ENCODE measurements around the gene SSB. TPM values are rescaled to one million over a fixed set of nuclear protein-coding genes. Genes with fewer than 3 reads are reported as not detected.

SSB gene
- total RNA-seq, 1 experiment from 2014 or later: 256 TPM

DNA sequence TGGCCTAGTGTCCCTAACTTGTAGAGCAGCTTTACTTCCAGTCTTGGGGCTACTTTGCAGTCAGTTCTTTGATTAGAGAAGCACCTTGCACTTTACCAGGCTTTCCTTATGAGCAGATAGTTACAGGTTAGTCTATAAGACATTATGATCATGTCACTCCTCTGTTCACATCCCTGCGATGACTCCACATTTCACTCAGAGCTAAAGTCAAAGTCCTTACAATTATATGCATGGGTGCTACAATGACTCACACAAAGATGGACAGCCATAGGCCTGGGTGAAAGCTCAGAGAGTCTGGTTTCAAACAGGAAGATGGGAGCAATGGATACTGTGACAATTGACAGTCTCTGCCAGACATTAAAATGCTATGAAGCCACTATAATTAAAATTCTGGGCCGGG is 27.1 kb upstream of the SSB start:
- no peak for DNase-seq
- H3K27ac ChIP-seq: no peak overlapping the region
- no peak overlapping the region for H3K4me3 ChIP-seq
- H3K36me3 ChIP-seq: no peaks in the 10 kb centered on the region; the same call in 1 of the 2 replicates
- no peaks in the 10 kb centered on the region for H3K4me1 ChIP-seq
- H3K9me3 ChIP-seq (replicated peaks): no peaks in the 10 kb centered on the region
- H3K27me3 ChIP-seq: no peaks in the 10 kb centered on the region

DNA sequence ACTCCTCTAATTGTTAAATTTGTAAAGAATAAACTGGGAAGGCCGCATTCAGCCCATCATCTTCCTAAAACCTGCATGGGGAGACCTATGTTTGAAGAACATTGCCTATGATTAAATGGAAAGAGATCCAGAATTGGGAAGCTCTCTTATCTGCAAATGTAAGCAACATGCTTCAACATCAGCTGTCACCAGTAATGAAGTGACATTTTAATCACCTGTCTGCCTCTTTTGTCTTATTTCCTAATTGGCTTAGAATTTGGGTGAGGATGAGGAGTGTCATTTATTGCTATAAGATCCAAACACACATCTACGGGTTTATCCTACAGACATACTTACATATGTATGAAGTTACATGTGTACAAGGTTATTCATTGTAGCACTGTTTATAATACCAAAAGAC is 26.0 kb upstream of the SSB start:
- DNase-seq: no peak
- no peaks in the 10 kb centered on the region for H3K9me3 ChIP-seq (replicated peaks)
- H3K36me3 ChIP-seq: no peaks in the 10 kb centered on the region; the same call in 1 of the 2 replicates
- H3K27ac ChIP-seq: no peak overlapping the region
- H3K4me3 ChIP-seq: no peak overlapping the region
- H3K27me3 ChIP-seq: no peaks in the 10 kb centered on the region
- H3K4me1 ChIP-seq: no peaks in the 10 kb centered on the region

DNA sequence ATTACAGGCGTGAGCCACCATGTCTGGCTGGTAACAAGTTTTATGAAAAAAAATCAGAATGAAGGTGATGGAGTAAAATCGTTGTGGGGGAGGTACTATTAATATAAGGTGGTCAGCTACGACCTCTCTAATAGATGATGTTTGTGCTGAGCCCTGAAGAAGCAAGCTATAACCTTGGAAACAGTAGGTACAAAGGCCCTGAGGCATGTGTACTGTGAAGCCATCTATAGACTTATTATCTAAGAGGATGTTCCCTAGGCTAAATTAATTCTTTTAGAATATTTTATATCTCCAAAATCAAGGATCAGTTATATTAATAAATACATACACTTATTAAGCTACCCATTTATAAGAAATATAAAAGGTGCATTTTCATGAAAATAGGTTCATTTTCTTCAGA is 23.3 kb upstream of the SSB start:
- H3K9me3 ChIP-seq (replicated peaks): no peaks in the 10 kb centered on the region
- H3K36me3 ChIP-seq: no peaks in the 10 kb centered on the region
- no peaks in the 10 kb centered on the region for H3K27me3 ChIP-seq
- no peak overlapping the region for H3K4me3 ChIP-seq
- H3K27ac ChIP-seq: no peak overlapping the region
- DNase-seq: no peak
- no peaks in the 10 kb centered on the region for H3K4me1 ChIP-seq

DNA sequence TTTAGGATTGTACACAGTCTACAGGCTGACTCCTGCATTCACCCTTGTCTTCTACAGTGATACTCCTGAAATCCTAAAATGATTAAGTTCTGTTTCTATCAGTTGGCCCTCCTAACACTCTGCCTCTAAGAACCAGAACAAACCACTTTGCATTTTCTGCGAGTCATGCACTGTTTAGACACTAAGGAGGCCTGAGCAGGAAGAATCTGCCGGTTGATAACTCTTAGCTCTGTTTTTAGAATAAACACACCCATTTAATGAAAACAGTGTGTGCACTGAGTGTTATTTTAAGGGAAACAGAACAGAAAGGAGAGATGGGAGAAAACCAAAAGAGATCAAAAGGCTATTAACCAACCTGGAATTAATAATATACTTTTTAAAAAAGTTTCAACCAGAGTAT is 22.9 kb upstream of the SSB start:
- H3K27me3 ChIP-seq: no peaks in the 10 kb centered on the region
- H3K4me1 ChIP-seq: no peaks in the 10 kb centered on the region
- H3K4me3 ChIP-seq: no peak overlapping the region
- DNase-seq: no peak
- no peaks in the 10 kb centered on the region for H3K36me3 ChIP-seq
- no peaks in the 10 kb centered on the region for H3K9me3 ChIP-seq (replicated peaks)
- no peak overlapping the region for H3K27ac ChIP-seq

DNA sequence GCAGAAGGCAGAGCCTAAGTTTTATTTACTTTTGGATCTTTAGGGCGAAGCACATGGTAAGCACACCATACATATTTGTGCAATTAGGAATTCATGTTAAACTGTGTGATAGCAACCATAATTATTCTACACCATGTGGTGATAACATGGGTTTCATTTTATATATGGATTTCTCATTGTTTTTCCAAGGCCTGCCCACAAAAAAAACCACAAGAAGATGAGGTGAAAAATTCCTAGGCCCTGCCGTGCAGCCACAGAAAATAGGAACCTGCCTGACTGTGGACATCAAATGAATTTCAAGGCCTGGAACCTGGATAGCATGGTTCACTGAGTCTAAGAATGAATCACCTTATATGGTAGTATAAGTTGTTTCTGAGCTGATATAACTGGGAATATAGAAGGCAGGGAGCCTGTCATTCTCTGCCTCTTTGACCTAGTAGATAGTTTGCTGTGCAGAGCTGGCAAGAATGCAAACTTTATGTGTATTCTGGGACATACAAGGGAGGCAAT is 22.4 kb upstream of the SSB start:
- Histone ChIP-seq H3K4me3 (no peak overlapping the region), H3K4me1 (no peaks in the 10 kb centered on the region), H3K36me3 (no peaks in the 10 kb centered on the region), H3K9me3 (replicated peaks) (no peaks in the 10 kb centered on the region), H3K27ac (no peak overlapping the region), H3K27me3 (no peaks in the 10 kb centered on the region)
- no peak for DNase-seq

DNA sequence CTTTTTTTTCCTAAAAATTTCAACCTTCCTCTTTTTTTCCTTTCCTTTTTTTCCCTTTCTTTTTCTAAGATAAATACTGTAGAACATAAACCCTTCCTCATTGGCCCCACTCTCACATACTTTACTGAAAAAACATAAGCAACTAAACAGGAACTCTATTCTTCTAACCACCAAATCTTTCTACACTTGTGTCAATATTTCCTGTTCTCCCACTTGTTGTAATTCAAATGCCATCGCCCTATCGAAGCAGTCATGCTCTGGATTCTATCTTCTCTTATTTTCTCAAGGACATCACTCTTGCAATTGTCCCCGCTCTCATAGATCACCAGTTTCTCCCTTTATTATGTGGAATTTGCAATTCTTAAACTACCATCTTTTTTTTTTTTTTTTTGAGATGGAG is 20.2 kb upstream of the SSB start:
- no peak overlapping the region for H3K4me3 ChIP-seq
- H3K27me3 ChIP-seq: no peaks in the 10 kb centered on the region
- DNase-seq: no peak
- no peaks in the 10 kb centered on the region for H3K9me3 ChIP-seq (replicated peaks)
- H3K36me3 ChIP-seq: no peaks in the 10 kb centered on the region
- H3K27ac ChIP-seq: no peak overlapping the region
- no peaks in the 10 kb centered on the region for H3K4me1 ChIP-seq

DNA sequence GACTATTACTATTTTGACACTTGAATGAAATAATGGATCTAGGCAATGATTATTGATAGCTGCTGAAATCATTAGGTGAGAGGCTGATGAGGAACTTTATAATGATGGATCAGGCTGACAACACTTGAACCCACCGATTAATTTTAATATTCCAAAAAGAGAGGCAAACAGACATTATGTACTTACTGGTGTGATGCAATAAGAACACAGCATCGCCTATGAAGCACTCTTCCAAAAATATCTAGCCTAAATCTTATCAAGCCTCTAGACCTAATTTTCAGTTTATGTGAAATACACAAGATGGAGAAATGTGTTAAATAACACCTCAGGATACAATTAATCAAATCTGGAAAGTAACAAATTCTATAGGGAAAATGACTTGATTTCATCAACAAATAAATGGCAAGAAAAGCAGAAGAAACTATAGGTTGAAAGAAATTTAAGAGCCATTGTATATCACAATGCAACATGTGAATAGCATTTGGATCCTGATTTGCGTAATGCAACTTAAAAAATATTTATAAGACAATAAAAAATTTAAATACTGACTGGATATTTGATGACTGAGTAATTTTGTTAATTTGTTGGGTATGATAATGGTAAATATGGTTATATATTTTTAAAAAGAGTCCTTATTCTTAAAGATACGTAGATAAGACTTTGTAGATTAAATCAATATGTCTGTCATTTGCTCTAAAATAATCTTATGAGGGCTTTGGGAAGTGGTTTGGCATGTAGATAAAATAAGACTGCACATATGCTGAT is 17.2 kb upstream of the SSB start:
- Histone ChIP-seq H3K36me3 (no peaks in the 10 kb centered on the region), H3K27ac (no peak overlapping the region), H3K4me1 (no peaks in the 10 kb centered on the region), H3K27me3 (no peaks in the 10 kb centered on the region), H3K9me3 (replicated peaks) (no peaks in the 10 kb centered on the region), H3K4me3 (no peak overlapping the region)
- no peak for DNase-seq

DNA sequence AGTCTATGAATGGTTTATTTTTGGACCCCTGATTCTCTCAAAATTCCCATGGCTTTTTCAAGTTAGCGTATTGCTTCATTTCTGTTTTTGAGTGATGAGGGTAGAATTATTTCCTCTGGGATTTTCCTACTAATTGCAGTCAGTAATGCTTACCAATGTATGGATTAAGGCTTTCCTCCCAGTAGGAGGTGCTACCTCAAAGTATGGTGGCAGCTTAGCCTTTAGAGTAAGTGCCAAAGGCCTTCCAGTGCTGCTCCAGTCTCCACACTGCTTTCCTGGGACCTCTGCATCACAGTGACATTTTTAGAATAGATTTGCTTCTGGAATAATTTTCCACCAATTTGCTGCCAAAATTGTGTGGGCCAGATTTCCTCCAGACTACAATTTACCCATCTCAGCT is 16.2 kb upstream of the SSB start:
- Histone ChIP-seq H3K36me3 (no peaks in the 10 kb centered on the region), H3K27me3 (no peaks in the 10 kb centered on the region), H3K9me3 (replicated peaks) (no peaks in the 10 kb centered on the region), H3K4me1 (no peaks in the 10 kb centered on the region), H3K27ac (no peak overlapping the region), H3K4me3 (no peak overlapping the region)
- DNase-seq: no peak

DNA sequence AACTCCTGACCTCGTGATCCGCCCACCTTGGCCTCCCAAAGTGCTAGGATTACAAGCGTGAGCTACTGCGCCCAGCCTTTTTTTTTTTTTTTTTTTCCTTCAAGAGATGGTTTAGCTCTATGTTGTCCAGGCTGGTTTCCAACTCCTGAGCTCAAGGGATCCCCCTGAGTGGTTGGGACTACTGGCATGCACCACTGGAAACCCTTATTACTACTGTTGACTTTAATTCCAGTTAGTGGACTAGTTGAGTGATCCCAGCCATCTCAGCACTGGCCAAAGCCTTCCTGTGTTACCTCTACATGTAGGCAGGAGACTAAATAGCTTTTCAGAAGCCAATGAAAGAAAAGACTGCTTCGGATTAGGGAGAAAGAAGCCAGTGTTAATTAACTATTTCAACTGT is 8.1 kb upstream of the SSB start:
- H3K4me3 ChIP-seq: no peak overlapping the region

DNA sequence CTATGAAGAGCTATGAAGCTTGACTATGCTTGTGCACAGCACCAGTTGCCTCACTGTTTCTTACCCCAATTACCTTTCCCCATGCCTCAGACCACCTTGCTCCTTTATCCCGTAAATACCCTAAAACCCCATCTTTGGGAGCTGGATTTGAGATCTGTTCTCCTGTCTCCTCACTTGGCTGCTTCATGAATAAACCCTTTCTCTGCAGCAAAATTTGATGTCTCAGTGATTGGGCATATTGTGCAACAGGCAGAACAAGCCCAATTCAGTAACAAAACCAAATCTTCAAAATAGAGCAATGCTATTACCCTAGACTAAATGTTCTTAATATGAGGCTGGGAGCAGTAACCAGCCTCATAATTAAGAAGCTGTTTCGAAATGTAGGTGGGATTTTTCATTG is 3.5 kb upstream of the SSB start:
- H3K27ac ChIP-seq: no peak overlapping the region
- H3K4me3 ChIP-seq: no peak overlapping the region
- H3K27me3 ChIP-seq: no peaks in the 10 kb centered on the region
- H3K36me3 ChIP-seq: no peaks in the 10 kb centered on the region
- DNase-seq: no peak
- H3K4me1 ChIP-seq: 0 out of 2 replicates have a peak, but pooled peaks cover 3% of the 10 kb centered on the region
- no peaks in the 10 kb centered on the region for H3K9me3 ChIP-seq (replicated peaks)

More for the DNA sequence above, 8.1 kb upstream of the SSB start:
- Histone ChIP-seq H3K36me3 (no peaks in the 10 kb centered on the region), H3K9me3 (replicated peaks) (no peaks in the 10 kb centered on the region), H3K27ac (no peak overlapping the region), H3K27me3 (no peaks in the 10 kb centered on the region), H3K4me1 (no peaks in the 10 kb centered on the region)
- no peak for DNase-seq

DNA sequence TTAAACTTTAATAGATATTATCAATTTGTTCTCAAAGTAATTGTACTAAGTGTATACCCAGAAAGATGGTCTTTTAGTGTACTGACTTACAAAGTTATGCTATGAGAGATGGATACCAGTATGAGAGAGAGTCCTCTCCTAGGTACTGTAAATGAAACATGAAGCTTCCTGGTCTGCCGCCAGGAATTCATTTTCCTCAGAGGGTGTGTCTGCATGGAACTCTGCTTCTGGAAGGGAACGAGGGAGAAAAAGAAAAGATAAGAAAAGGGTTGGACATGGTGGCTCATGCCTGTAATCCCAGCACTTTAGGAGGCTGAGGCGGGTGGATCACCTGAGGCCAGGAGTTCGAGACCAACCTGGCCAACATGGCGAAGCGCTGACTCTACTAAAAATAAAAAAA is 2.2 kb upstream of the SSB start:
- H3K27me3 ChIP-seq: no peaks in the 10 kb centered on the region
- peak in 1 of 2 experiments; percentile 13 for DNase-seq
- H3K27ac ChIP-seq: no peak overlapping the region
- H3K36me3 ChIP-seq: peaks cover 9% of the 10 kb centered on the region
- no peaks in the 10 kb centered on the region for H3K9me3 ChIP-seq (replicated peaks)
- 0 out of 2 replicates have a peak, but pooled peaks cover 3% of the 10 kb centered on the region for H3K4me1 ChIP-seq
- H3K4me3 ChIP-seq: no peak overlapping the region

DNA sequence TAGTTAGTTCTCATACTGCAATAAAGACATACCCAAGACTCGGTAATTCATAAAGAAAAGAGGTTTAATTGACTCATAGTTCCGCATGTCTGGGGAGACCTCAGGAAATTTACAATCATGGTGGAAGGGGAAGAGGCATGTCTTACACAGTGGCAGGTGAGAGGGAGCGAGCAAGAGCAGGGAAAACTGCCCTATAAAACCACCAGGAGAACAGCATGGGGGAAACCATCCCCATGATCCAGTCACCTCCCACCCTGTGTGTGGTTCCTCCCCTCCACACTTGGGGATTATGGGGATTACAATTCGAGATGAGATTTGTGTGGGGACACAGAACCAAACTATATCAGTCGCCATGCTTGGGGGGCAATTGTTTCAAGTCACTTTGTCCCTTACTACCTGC is 1.1 kb upstream of the SSB start:
- Histone ChIP-seq H3K27ac (no peak overlapping the region), H3K4me1 (0 out of 2 replicates have a peak, but pooled peaks cover 3% of the 10 kb centered on the region), H3K9me3 (replicated peaks) (no peaks in the 10 kb centered on the region), H3K27me3 (no peaks in the 10 kb centered on the region), H3K36me3 (peaks cover 20% of the 10 kb centered on the region), H3K4me3 (no peak overlapping the region)
- no peak for DNase-seq

DNA sequence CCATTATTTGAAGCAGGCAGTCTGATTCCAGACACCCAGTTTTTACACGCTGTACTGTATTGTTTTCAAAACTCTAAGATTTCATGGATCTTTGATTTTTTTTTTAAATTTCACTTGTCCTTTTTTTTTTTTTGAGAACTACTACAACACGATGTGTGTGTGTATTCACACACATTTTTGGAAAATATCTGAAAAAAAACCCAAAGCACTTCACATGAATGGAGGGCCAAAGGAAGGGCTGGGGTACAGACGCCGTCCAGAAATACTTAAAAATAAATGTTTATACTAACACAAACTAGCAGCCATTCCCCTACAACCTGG is 314 bp upstream of the SSB start:
- H3K36me3 ChIP-seq: peaks cover 24% of the 10 kb centered on the region
- H3K4me1 ChIP-seq: 0 out of 2 replicates have a peak, but pooled peaks cover 3% of the 10 kb centered on the region
- no peaks in the 10 kb centered on the region for H3K9me3 ChIP-seq (replicated peaks)
- no peak for DNase-seq
- no peaks in the 10 kb centered on the region for H3K27me3 ChIP-seq
- H3K4me3 ChIP-seq: peak overlapping the region; percentile 93
- peak overlapping the region; percentile 39; the same call in 1 of the 2 replicates for H3K27ac ChIP-seq

DNA sequence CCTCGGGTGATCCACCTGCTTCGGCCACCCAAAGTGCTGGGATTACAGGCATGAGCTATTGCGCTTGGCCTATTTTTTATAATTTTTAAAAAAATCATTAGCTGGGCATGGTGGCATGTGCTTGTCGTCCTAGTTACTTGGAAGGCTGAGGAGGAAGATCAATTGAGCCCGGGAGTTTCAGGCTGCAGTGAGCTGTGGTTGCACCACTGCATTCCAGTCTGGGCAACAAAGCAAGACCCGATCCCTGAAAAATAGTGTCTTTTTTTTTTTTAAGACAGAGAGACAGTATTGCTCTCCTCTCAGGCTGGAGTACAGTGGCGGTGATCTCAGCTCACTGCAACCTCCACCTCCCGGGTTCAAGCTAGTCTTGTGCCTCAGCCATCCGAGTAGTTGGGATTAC is 4.8 kb downstream of the SSB start:
- no peak for DNase-seq
- peaks cover 61% of the 10 kb centered on the region for H3K36me3 ChIP-seq

DNA sequence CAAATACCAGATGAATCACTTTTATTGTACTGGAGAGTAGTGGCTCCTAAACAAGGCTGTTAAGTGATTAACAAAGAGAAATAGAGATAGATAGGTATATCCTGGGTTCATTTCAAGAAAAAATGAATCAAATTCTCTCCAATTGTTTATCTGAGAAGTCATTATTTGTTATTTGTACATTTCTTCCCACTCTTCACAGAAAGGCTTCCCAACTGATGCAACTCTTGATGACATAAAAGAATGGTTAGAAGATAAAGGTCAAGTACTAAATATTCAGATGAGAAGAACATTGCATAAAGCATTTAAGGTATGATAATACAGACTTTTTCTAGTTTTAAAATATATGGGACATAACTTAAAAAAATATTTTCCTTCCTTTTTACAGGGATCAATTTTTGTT is 7.9 kb downstream of the SSB start:
- Histone ChIP-seq H3K4me1 (no peaks in the 10 kb centered on the region), H3K36me3 (peaks cover 81% of the 10 kb centered on the region), H3K4me3 (no peak overlapping the region), H3K27ac (no peak overlapping the region), H3K9me3 (replicated peaks) (no peaks in the 10 kb centered on the region), H3K27me3 (no peaks in the 10 kb centered on the region)
- DNase-seq: no peak

More for the DNA sequence above, 4.8 kb downstream of the SSB start:
- H3K27me3 ChIP-seq: no peaks in the 10 kb centered on the region
- H3K27ac ChIP-seq: no peak overlapping the region
- no peaks in the 10 kb centered on the region for H3K9me3 ChIP-seq (replicated peaks)
- H3K4me3 ChIP-seq: no peak overlapping the region
- H3K4me1 ChIP-seq: 0 out of 2 replicates have a peak, but pooled peaks cover 3% of the 10 kb centered on the region

DNA sequence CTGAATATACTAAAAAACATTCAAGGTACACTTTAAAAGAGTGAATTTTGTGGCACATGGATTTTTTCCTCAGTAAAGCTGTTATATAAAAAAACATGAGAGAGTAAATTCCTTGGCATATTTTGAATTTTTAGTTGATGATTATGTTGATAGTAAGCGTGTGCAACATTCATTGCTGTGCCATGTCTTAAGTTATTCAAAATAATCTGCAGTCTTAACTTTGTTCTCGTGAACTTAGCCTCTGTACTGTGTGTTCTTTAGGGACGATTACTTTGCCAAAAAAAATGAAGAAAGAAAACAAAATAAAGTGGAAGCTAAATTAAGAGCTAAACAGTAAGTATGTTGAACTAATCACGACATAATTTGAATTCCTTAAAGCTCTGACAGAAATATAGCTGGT is 9.6 kb downstream of the SSB start:
- Histone ChIP-seq H3K4me3 (no peak overlapping the region), H3K27me3 (no peaks in the 10 kb centered on the region), H3K36me3 (peaks cover 80% of the 10 kb centered on the region), H3K9me3 (replicated peaks) (no peaks in the 10 kb centered on the region), H3K4me1 (no peaks in the 10 kb centered on the region), H3K27ac (no peak overlapping the region)
- no peak for DNase-seq

Data from SJCRH30 (cell line).